Measurements from ENCODE around the gene PLEKHF1.
A peak's percentile ranks its signal among the peaks of the same experiment; 100 is the strongest.

The PLEKHF1 gene

DNA sequence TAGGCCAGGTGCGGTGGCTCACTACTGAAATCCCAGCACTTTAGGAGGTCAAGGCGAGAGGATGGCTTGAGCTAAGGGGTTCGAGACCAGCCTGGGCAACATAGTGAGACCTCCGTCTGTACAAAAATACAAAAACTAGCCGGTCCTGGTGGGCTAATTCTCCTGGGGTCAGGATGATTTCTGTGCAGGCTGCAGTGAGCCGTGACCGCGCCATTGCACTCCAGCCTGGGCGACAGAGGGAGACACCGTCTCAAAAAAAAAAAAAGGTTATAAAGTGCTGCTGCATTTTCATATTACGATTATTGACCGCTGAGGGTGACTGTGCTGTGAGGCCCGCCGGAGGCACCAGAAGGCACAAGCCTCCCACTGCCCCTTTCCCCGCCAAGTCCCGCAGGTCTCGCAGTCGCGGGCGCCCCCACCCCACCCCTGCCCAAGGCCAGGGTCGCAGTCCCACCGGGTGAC is 477 bp upstream of the PLEKHF1 start:
- TF ChIP-seq, protein P1, sequence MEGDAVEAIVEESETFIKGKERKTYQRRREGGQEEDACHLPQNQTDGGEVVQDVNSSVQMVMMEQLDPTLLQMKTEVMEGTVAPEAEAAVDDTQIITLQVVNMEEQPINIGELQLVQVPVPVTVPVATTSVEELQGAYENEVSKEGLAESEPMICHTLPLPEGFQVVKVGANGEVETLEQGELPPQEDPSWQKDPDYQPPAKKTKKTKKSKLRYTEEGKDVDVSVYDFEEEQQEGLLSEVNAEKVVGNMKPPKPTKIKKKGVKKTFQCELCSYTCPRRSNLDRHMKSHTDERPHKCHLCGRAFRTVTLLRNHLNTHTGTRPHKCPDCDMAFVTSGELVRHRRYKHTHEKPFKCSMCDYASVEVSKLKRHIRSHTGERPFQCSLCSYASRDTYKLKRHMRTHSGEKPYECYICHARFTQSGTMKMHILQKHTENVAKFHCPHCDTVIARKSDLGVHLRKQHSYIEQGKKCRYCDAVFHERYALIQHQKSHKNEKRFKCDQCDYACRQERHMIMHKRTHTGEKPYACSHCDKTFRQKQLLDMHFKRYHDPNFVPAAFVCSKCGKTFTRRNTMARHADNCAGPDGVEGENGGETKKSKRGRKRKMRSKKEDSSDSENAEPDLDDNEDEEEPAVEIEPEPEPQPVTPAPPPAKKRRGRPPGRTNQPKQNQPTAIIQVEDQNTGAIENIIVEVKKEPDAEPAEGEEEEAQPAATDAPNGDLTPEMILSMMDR (IDR thresholded peaks at IDR 0.05; ENCODE audit: control insufficient read depth, insufficient read depth, low read depth, low read length, missing control alignments): no peak
- no peak for DNase-seq (ENCODE audit: low read depth)

DNA sequence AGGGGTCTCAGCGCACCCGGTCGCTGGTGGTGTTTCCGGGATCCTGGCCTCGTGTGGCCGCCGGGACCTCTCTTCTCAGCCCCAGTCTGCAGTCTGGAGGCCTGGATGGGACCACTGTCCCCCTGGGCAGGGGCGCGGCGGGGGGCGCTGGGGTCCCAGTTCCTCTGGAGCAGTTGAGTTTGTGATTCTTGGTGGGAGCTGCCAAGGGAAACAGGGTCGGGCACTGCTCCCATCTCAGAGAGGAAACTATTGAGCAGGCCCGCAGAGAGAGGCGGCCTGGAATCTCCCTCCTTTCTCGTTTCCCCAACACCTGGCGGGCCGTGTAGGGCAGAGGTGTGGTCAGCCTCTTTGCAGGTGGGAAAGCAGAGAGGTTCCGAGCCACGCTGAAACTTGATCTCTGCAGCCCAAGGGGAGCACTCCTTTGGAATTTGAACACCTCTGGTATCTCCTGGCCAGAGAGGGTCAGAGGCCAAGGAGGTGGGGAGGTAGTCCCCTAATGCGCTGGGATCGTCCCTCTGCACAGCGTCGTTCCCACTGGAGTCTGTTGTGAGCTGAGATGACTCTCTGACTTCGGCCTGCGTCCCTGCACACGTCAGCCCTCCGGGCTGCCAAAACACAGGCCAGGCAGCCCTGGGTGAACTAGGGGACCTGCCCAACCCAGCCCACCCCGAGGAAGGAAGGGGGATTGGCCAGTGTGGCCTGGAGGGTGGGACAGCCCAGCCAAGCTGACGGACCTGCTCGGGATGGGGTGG is 741 bp downstream of the PLEKHF1 start:
- peak overlapping the region; percentile 65 for H3K4me3 ChIP-seq (ENCODE audit: control insufficient read depth, low read depth, low read length)
- DNase-seq (ENCODE audit: low read depth): no peak
- TF ChIP-seq, protein P1 (IDR thresholded peaks at IDR 0.05; ENCODE audit: control insufficient read depth, insufficient read depth, low read depth, low read length, missing control alignments): no peak

More for the DNA sequence above, 477 bp upstream of the PLEKHF1 start:
- H3K4me3 ChIP-seq (ENCODE audit: control insufficient read depth, low read depth, low read length): peak overlapping the region; percentile 65

DNA sequence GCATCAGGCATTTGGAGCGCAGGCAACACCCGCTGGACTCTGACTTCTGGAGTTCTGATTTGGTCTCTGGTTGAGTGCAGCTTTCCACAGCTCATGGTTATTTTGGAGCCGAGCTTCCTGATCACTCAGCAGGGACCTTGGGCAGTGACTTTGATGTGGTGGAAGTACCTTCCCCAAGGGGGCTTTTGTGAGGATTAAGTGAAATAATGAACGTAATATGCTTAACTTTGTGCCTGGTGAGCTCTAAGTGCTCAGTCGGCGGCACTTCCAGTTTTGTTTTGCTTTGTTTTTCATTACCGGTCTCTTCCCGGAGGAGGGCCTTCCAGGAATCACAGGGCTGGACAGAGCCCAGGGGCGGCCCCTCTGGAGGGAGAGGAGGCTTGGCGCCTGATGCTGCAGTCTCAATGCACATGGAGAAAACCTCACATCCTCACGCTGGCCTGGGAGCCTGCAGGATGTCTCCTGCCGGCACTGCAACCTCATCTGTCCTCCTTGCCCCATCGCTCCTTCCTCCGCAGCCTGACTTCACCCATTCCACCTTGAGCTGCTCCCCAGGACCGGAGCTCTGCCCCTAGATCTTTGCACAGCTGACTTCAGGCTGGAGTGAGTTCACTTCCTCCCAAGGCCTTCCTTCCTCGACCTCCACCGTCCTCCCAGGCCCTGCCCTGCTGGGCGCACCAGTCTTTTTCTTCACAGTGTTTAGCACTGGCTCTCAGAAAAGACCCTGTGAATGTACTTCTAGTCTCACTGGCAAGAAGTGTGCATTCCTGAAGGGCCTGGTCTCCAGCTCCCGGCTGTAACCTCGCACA is 1.5 kb downstream of the PLEKHF1 start:
- TF ChIP-seq, protein P1 (IDR thresholded peaks at IDR 0.05; ENCODE audit: control insufficient read depth, insufficient read depth, low read depth, low read length, missing control alignments): no peak
- H3K4me3 ChIP-seq (ENCODE audit: control insufficient read depth, low read depth, low read length): peak overlapping the region; percentile 65
- no peak for DNase-seq (ENCODE audit: low read depth)

DNA sequence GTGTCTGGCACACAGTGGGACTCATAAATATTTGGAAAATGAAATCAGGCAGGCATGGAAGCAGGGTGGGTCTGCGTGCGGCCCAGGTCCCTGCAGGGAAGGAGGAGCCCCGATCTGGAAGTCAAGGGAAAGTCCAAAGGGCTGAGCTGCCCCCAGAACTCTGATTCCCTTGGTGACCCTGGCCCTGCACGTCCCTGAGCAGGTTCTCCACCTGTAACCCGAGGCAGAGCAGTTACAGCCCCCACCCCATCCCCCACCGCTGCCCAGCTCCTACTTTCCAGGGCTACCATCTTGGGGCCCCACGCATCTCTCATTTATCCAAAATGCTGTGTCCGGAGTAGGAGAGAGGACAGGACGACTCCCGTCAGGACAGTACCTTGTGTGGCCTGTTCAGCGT is 2.1 kb downstream of the PLEKHF1 start:
- no peak for DNase-seq (ENCODE audit: low read depth)

DNA sequence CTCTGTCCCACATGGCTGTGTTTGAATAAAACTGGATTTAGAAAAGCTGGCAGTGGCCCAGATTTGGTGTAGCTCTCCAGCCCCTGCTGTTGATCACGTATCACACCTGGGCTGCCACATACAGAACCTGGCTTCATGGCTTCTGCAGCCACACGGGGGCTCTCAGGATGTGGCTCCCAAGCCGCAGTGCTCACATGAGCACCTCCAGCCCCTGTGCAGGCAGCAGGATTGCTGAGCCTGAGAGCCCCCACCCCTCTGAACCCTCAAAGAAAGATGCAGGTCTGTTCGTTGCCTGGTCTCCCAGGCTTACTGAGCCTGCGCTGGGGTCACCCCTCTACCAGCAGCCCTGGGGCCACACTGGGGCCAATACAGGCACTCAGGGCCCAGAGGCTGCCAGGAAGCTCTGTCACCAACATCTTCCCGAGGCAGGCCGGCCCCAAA is 2.7 kb downstream of the PLEKHF1 start:
- no peak for DNase-seq (ENCODE audit: low read depth)
- no peak overlapping the region for H3K4me3 ChIP-seq (ENCODE audit: control insufficient read depth, low read depth, low read length)
- TF ChIP-seq, protein P1 (IDR thresholded peaks at IDR 0.05; ENCODE audit: control insufficient read depth, insufficient read depth, low read depth, low read length, missing control alignments): no peak

More for the DNA sequence above, 2.1 kb downstream of the PLEKHF1 start:
- TF ChIP-seq, protein P1 (IDR thresholded peaks at IDR 0.05; ENCODE audit: control insufficient read depth, insufficient read depth, low read depth, low read length, missing control alignments): no peak
- H3K4me3 ChIP-seq (ENCODE audit: control insufficient read depth, low read depth, low read length): peak overlapping the region; percentile 65

DNA sequence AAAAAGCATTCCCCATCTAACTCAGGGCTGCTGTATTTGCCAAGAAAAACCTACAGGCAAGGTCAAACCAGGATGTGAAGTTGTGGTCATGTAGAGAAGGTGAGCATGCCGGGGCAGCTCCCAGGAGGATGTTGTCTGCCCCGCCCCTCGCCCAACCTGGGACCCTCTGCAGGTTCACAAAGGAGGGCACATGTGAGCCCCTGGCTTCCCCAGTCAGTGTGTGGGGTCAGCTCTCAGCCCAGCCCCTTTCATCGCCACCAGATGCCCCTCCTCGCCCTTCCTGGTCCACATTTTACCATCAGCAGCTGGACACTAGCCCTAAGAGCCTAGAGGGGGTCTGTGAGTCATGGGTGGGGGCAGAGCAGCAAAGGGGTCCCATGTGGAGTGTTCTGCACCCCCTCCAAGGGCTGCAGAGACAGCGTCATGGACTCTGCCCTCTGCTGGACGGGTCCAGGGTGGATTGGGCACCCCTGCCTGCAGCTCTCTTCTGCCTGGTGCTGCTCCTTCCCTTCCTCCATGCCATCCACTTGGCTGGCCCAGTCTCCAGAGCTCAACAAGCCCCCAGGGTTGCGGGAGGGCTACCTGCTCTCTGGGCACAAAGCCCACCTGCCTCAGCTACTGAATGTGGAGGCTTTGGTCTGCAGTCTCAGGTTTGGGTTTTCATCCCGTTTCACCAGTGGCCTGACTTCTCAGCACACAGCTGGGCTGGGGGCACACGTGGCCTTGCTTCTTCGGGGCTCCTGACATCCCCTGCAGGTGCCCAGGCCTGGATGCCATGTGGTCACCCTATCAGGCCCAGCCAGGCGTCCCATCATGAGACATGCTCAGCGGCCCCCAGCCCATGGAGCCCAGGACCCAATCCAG is 3.7 kb downstream of the PLEKHF1 start:
- no peak for DNase-seq (ENCODE audit: low read depth)
- H3K4me3 ChIP-seq (ENCODE audit: control insufficient read depth, low read depth, low read length): no peak overlapping the region
- TF ChIP-seq, protein P1 (IDR thresholded peaks at IDR 0.05; ENCODE audit: control insufficient read depth, insufficient read depth, low read depth, low read length, missing control alignments): peak; percentile 36

Data from AG09309 (cell line).